ENCODE results near the gene TLL1. TPM values are rescaled to one million over a fixed set of nuclear protein-coding genes. Genes with fewer than 3 reads are reported as not detected.

The TLL1 gene
- polyA plus RNA-seq, 3 donors, result not detected

DNA sequence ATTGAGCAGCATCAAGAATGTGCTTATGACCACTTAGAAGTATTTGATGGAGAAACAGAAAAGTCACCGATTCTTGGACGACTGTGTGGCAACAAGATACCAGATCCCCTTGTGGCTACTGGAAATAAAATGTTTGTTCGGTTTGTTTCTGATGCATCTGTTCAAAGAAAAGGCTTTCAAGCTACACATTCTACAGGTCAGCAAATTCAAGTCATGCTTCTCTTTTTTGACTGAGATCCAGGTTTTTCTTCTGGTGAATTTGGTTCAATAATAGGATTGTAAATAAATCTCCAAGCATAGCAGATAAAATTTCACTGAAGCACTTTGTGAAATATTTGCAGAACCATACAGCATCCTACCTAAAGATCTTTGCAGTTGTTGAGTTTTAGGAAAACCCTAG is 218.1 kb downstream of the TLL1 start:
- H4K20me1 ChIP-seq (ENCODE audit: insufficient read depth, low read length), result no peaks in the 10 kb centered on the region
- H3K27me3 ChIP-seq (ENCODE audit: control insufficient read depth in 2 of 2, insufficient read depth in 2 of 2, low read length in 2 of 2), result no peaks in the 10 kb centered on the region
- TF ChIP-seq, protein P1, sequence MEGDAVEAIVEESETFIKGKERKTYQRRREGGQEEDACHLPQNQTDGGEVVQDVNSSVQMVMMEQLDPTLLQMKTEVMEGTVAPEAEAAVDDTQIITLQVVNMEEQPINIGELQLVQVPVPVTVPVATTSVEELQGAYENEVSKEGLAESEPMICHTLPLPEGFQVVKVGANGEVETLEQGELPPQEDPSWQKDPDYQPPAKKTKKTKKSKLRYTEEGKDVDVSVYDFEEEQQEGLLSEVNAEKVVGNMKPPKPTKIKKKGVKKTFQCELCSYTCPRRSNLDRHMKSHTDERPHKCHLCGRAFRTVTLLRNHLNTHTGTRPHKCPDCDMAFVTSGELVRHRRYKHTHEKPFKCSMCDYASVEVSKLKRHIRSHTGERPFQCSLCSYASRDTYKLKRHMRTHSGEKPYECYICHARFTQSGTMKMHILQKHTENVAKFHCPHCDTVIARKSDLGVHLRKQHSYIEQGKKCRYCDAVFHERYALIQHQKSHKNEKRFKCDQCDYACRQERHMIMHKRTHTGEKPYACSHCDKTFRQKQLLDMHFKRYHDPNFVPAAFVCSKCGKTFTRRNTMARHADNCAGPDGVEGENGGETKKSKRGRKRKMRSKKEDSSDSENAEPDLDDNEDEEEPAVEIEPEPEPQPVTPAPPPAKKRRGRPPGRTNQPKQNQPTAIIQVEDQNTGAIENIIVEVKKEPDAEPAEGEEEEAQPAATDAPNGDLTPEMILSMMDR (IDR thresholded peaks at IDR 0.05), result no peak
- no peaks in the 10 kb centered on the region for H3K4me1 Mint-ChIP-seq
- H3K27me3 Mint-ChIP-seq (ENCODE audit: low read depth in 3 of 3), result peaks cover 0 to 4% (median 0%) of the 10 kb centered on the region in 3 donors
- no peak overlapping the region for H3K9ac ChIP-seq (ENCODE audit: insufficient read depth, low read length, poor library complexity, severe bottlenecking)
- no peak overlapping the region for H3K4me2 ChIP-seq (replicated peaks; ENCODE audit: extremely low read depth, low read length, poor library complexity, severe bottlenecking)
- no CpG with 5 or more reads among the region's 3 CpGs for WGBS (ENCODE audit: insufficient coverage)
- H3K9me3 Mint-ChIP-seq, result no peaks in the 10 kb centered on the region
- no peak for DNase-seq
- no peak overlapping the region for H3K4me3 ChIP-seq (replicated peaks in 1 of 3; ENCODE audit: low read depth in 2 of 3, low read length in 3 of 3)
- no peaks in the 10 kb centered on the region for H3K79me2 ChIP-seq (ENCODE audit: insufficient read depth, low read length)
- H3K4me3 Mint-ChIP-seq, result no peak overlapping the region
- no peaks in the 10 kb centered on the region for H3K36me3 Mint-ChIP-seq
- no peak overlapping the region for H2AFZ ChIP-seq (ENCODE audit: insufficient read depth, low read depth, low read length, poor library complexity, severe bottlenecking)
- H3K27ac ChIP-seq (ENCODE audit: low read depth in 1 of 2, low read length in 2 of 2), result no peak overlapping the region
- H3K9me3 ChIP-seq (replicated peaks in 1 of 2; ENCODE audit: control insufficient read depth in 1 of 2, insufficient read depth in 1 of 2, low read length in 2 of 2), result no peaks in the 10 kb centered on the region
- H3K36me3 ChIP-seq (replicated peaks in 1 of 2; ENCODE audit: control insufficient read depth in 1 of 2, insufficient read depth in 2 of 2, low read length in 2 of 2), result no peaks in the 10 kb centered on the region
- intact Hi-C loops (cut with micrococcal nuclease), result no loop called here
- H3K4me1 ChIP-seq (ENCODE audit: control insufficient read depth in 1 of 2, insufficient read depth in 2 of 2, low read length in 2 of 2), result no peaks in the 10 kb centered on the region
- no peak overlapping the region for H3K27ac Mint-ChIP-seq

DNA sequence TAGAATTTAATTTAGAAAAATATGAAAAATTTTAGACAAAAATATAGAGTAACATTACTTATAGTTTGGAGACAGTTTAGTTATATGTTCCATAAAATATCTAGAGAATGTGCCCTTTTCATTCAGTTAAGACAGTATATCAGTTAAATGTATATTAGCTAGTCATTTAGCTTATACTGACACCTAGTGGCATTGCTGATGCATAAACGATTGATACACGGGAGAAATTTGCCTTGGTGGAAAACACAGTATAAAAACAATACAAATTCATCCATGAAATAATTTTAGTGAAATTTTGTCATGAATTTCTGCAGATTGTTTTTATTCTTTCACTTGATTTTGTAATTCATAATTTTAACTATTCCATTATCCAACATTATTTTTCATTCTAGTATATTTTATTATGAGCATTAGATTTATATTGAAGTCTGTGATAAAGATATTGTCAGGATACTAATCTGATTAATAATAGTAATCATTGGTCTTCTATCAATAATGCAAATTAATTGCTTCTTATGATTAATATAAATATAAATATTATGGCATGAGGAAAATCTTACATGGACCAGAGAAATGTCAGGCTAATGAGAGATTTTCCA is 219.0 kb downstream of the TLL1 start:
- no peak overlapping the region for H3K27ac ChIP-seq (ENCODE audit: low read depth in 1 of 2, low read length in 2 of 2)
- H4K20me1 ChIP-seq (ENCODE audit: insufficient read depth, low read length), result no peaks in the 10 kb centered on the region
- no peak overlapping the region for H3K9ac ChIP-seq (ENCODE audit: insufficient read depth, low read length, poor library complexity, severe bottlenecking)
- no peaks in the 10 kb centered on the region for H3K4me1 ChIP-seq (ENCODE audit: control insufficient read depth in 1 of 2, insufficient read depth in 2 of 2, low read length in 2 of 2)
- no peaks in the 10 kb centered on the region for H3K36me3 ChIP-seq (replicated peaks in 1 of 2; ENCODE audit: control insufficient read depth in 1 of 2, insufficient read depth in 2 of 2, low read length in 2 of 2)
- intact Hi-C loops (cut with micrococcal nuclease), result no loop called here
- no peaks in the 10 kb centered on the region for H3K4me1 Mint-ChIP-seq
- H3K36me3 Mint-ChIP-seq, result no peaks in the 10 kb centered on the region
- no peak for DNase-seq
- no peaks in the 10 kb centered on the region for H3K79me2 ChIP-seq (ENCODE audit: insufficient read depth, low read length)
- H3K4me3 Mint-ChIP-seq, result no peak overlapping the region
- H3K4me3 ChIP-seq (replicated peaks in 1 of 3; ENCODE audit: low read depth in 2 of 3, low read length in 3 of 3), result no peak overlapping the region
- peaks cover 0 to 4% (median 0%) of the 10 kb centered on the region in 3 donors for H3K27me3 Mint-ChIP-seq (ENCODE audit: low read depth in 3 of 3)
- no peak overlapping the region for H3K4me2 ChIP-seq (replicated peaks; ENCODE audit: extremely low read depth, low read length, poor library complexity, severe bottlenecking)
- no CpG with 5 or more reads among the region's 2 CpGs for WGBS (ENCODE audit: insufficient coverage)
- H3K9me3 ChIP-seq (replicated peaks in 1 of 2; ENCODE audit: control insufficient read depth in 1 of 2, insufficient read depth in 1 of 2, low read length in 2 of 2), result no peaks in the 10 kb centered on the region
- H3K27ac Mint-ChIP-seq, result no peak overlapping the region
- no peaks in the 10 kb centered on the region for H3K9me3 Mint-ChIP-seq
- H2AFZ ChIP-seq (ENCODE audit: insufficient read depth, low read depth, low read length, poor library complexity, severe bottlenecking), result no peak overlapping the region
- H3K27me3 ChIP-seq (ENCODE audit: control insufficient read depth in 2 of 2, insufficient read depth in 2 of 2, low read length in 2 of 2), result no peaks in the 10 kb centered on the region
- TF ChIP-seq, protein P1 (IDR thresholded peaks at IDR 0.05), result peak; percentile 60

Data from CD14-positive monocyte (primary cell).